ENCODE data around the gene ARHGAP28. TPM values are rescaled to one million over a fixed set of nuclear protein-coding genes. Genes with fewer than 3 reads are reported as not detected.

The ARHGAP28 gene
- polyA plus RNA-seq, 1 of the 3 experiments (the other 2 are of a cell fraction) = 0.99 TPM

DNA sequence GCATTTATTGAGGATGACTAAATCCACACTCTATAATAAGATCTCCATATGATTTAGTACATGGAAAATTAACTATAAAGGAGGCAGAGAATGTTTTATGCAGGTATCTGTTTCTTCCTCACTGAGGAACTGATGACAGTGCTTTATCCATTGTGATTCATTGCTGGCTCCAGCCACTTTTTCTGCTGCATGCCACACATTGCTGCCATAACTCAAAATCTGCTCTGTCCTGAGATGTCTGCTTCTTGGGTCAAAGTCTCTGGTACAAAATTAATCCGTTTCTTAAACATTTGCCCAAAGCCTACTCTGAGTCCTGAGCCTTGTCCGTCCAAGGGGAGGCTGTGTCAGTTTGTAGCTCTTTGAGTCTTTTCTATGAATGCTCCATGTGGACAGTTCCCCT is 15.5 kb upstream of the ARHGAP28 start:
- Histone ChIP-seq H3K36me3 (replicated peaks in 1 of 2; ENCODE audit: control insufficient read depth in 1 of 2, insufficient read depth in 2 of 2, low read length in 1 of 2) (no peaks in the 10 kb centered on the region), H3K4me3 (ENCODE audit: low read depth in 2 of 2, low read length in 1 of 2) (no peak overlapping the region), H2AFZ (ENCODE audit: low read depth) (no peak overlapping the region), H3K9ac (no peak overlapping the region), H3K79me2 (ENCODE audit: insufficient read depth) (no peaks in the 10 kb centered on the region), H3K9me2 (no peaks in the 10 kb centered on the region), H3K9me3 (no peaks in the 10 kb centered on the region), H3F3A (replicated peaks; ENCODE audit: insufficient read depth) (no peaks in the 10 kb centered on the region), H4K20me1 (ENCODE audit: insufficient read depth) (no peaks in the 10 kb centered on the region), H3K4me2 (no peak overlapping the region), H3K27me3 (ENCODE audit: insufficient read depth) (no peaks in the 10 kb centered on the region), H3K4me1 (ENCODE audit: control insufficient read depth in 1 of 2, insufficient read depth in 2 of 2, low read depth in 1 of 2, low read length in 1 of 2) (peaks cover 0 to 8% of the 10 kb centered on the region in 2 experiments; a peak in 2 of 4 replicates), H3K27ac (ENCODE audit: low read depth in 2 of 2, low read length in 1 of 2) (no peak overlapping the region)
- 32% methylated on average over 2 of the region's 2 CpGs for WGBS (ENCODE audit: low lambda C conversion rate)
- TF ChIP-seq, protein P1, sequence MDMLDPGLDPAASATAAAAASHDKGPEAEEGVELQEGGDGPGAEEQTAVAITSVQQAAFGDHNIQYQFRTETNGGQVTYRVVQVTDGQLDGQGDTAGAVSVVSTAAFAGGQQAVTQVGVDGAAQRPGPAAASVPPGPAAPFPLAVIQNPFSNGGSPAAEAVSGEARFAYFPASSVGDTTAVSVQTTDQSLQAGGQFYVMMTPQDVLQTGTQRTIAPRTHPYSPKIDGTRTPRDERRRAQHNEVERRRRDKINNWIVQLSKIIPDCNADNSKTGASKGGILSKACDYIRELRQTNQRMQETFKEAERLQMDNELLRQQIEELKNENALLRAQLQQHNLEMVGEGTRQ (IDR thresholded peaks at IDR 0.05; ENCODE audit: borderline replicate concordance, low read depth, low read length) = no peak
- TF ChIP-seq JUND (IDR thresholded peaks at IDR 0.05) (peak; percentile 39; the same call in 1 of the 2 replicates), FOSL2 (IDR thresholded peaks at IDR 0.05; ENCODE audit: borderline replicate concordance, low read depth) (peak; percentile 4; the same call in 1 of the 2 replicates), POLR2AphosphoS5 (IDR thresholded peaks at IDR 0.05; ENCODE audit: low read depth, low read length) (no peak), SIN3A (IDR thresholded peaks at IDR 0.05; ENCODE audit: borderline replicate concordance, low read depth, low read length) (no peak), GABPA (IDR thresholded peaks at IDR 0.05; ENCODE audit: low read depth) (no peak), ELF1 (IDR thresholded peaks at IDR 0.05) (no peak), EZH2phosphoT487 (IDR thresholded peaks at IDR 0.05; ENCODE audit: borderline replicate concordance, low read depth) (no peak), TCF12 (IDR thresholded peaks at IDR 0.05) (peak; percentile 60), YY1 (IDR thresholded peaks at IDR 0.05; ENCODE audit: low read depth) (no peak), RCOR1 (IDR thresholded peaks at IDR 0.05; ENCODE audit: low read length) (no peak), SMC3 (IDR thresholded peaks at IDR 0.05; ENCODE audit: low read depth, low read length) (no peak), TEAD4 (IDR thresholded peaks at IDR 0.05; ENCODE audit: borderline replicate concordance, insufficient read depth) (peak; percentile 73), MEF2A (IDR thresholded peaks at IDR 0.05; ENCODE audit: borderline replicate concordance, low read depth) (no peak), CHD2 (IDR thresholded peaks at IDR 0.05; ENCODE audit: low read length, partially characterized antibody) (no peak), MXI1 (IDR thresholded peaks at IDR 0.05; ENCODE audit: low read depth, low read length) (no peak), EP300 (IDR thresholded peaks at IDR 0.05; ENCODE audit: borderline replicate concordance in 1 of 2, low read depth in 1 of 2, low read length in 1 of 2) (peak in 1 of 2 experiments; percentile 28; a peak in 1 of 4 replicates)
- TF ChIP-seq, protein P2, sequence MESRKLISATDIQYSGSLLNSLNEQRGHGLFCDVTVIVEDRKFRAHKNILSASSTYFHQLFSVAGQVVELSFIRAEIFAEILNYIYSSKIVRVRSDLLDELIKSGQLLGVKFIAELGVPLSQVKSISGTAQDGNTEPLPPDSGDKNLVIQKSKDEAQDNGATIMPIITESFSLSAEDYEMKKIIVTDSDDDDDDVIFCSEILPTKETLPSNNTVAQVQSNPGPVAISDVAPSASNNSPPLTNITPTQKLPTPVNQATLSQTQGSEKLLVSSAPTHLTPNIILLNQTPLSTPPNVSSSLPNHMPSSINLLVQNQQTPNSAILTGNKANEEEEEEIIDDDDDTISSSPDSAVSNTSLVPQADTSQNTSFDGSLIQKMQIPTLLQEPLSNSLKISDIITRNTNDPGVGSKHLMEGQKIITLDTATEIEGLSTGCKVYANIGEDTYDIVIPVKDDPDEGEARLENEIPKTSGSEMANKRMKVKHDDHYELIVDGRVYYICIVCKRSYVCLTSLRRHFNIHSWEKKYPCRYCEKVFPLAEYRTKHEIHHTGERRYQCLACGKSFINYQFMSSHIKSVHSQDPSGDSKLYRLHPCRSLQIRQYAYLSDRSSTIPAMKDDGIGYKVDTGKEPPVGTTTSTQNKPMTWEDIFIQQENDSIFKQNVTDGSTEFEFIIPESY (IDR thresholded peaks at IDR 0.05; ENCODE audit: borderline replicate concordance, low read depth) = no peak
- TF ChIP-seq, protein P3, sequence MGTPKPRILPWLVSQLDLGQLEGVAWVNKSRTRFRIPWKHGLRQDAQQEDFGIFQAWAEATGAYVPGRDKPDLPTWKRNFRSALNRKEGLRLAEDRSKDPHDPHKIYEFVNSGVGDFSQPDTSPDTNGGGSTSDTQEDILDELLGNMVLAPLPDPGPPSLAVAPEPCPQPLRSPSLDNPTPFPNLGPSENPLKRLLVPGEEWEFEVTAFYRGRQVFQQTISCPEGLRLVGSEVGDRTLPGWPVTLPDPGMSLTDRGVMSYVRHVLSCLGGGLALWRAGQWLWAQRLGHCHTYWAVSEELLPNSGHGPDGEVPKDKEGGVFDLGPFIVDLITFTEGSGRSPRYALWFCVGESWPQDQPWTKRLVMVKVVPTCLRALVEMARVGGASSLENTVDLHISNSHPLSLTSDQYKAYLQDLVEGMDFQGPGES (IDR thresholded peaks at IDR 0.05; ENCODE audit: low read depth, low read length) = no peak
- TF ChIP-seq, protein P4, sequence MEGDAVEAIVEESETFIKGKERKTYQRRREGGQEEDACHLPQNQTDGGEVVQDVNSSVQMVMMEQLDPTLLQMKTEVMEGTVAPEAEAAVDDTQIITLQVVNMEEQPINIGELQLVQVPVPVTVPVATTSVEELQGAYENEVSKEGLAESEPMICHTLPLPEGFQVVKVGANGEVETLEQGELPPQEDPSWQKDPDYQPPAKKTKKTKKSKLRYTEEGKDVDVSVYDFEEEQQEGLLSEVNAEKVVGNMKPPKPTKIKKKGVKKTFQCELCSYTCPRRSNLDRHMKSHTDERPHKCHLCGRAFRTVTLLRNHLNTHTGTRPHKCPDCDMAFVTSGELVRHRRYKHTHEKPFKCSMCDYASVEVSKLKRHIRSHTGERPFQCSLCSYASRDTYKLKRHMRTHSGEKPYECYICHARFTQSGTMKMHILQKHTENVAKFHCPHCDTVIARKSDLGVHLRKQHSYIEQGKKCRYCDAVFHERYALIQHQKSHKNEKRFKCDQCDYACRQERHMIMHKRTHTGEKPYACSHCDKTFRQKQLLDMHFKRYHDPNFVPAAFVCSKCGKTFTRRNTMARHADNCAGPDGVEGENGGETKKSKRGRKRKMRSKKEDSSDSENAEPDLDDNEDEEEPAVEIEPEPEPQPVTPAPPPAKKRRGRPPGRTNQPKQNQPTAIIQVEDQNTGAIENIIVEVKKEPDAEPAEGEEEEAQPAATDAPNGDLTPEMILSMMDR (IDR thresholded peaks at IDR 0.05) = no peak
- TF ChIP-seq, protein P5, sequence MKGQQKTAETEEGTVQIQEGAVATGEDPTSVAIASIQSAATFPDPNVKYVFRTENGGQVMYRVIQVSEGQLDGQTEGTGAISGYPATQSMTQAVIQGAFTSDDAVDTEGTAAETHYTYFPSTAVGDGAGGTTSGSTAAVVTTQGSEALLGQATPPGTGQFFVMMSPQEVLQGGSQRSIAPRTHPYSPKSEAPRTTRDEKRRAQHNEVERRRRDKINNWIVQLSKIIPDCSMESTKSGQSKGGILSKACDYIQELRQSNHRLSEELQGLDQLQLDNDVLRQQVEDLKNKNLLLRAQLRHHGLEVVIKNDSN (IDR thresholded peaks at IDR 0.05; ENCODE audit: borderline replicate concordance, low read depth) = no peak
- TF ChIP-seq, protein P6, sequence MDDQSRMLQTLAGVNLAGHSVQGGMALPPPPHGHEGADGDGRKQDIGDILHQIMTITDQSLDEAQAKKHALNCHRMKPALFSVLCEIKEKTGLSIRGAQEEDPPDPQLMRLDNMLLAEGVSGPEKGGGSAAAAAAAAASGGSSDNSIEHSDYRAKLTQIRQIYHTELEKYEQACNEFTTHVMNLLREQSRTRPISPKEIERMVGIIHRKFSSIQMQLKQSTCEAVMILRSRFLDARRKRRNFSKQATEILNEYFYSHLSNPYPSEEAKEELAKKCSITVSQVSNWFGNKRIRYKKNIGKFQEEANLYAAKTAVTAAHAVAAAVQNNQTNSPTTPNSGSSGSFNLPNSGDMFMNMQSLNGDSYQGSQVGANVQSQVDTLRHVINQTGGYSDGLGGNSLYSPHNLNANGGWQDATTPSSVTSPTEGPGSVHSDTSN (IDR thresholded peaks at IDR 0.05) = peak; percentile 75
- TF ChIP-seq, protein P7, sequence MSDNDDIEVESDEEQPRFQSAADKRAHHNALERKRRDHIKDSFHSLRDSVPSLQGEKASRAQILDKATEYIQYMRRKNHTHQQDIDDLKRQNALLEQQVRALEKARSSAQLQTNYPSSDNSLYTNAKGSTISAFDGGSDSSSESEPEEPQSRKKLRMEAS (IDR thresholded peaks at IDR 0.05; ENCODE audit: low read depth) = no peak
- CTCF ChIA-PET = no interaction called here
- no peak for DNase-seq
- POLR2A ChIA-PET = no interaction called here
